GM12891 (cell line): ENCODE data around the gene ARL1.

Experiments
- PAX5 ChIP-seq: IDR thresholded peaks from 2 replicates; pipeline ENCODE4 v1.6.1; 2011; ENCODE audit warnings: low read length, moderate library complexity, mild to moderate bottlenecking; ENCODE audit not compliant: insufficient read depth, severe bottlenecking
- POLR2A ChIP-seq: IDR thresholded peaks from 2 replicates; pipeline ENCODE4 v1.6.1; 2011; ENCODE audit warnings: low read depth, low read length, control low read depth
- POLR2AphosphoS5 ChIP-seq: IDR thresholded peaks from 2 replicates; pipeline ENCODE4 v1.6.1; 2011; ENCODE audit warnings: low read depth, low read length, control low read depth
- POU2F2 ChIP-seq: IDR thresholded peaks from 2 replicates; pipeline ENCODE4 v1.6.1; 2011; ENCODE audit warnings: low read depth, mild to moderate bottlenecking, control low read depth, low read length, moderate library complexity
- SPI1 ChIP-seq: IDR thresholded peaks from 2 replicates; pipeline ENCODE4 v1.6.1; 2011; ENCODE audit warnings: low read depth, low read length, control low read depth
- TAF1 ChIP-seq: IDR thresholded peaks from 2 replicates; pipeline ENCODE4 v1.6.1; 2011; ENCODE audit warnings: low read depth, low read length, control low read depth

DNA sequence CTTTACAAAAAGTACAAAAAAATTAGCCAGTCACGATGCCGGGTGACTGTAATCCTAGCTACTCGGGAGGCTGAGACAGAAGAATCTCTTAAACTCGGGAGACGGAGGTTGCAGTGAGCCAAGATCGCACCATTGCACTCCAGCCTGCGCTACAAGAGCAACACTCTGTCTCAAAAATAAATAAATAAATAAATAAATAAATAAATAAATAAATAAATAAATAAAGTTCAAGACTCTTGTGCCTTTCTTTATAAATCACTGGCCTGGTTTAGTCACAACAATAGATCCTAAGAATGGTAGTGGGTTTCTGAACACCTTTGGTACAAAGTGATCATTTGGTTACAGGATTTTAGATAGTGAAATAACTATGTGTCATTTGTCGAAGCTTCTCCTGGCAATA, 46.1 kb downstream of the ARL1 start:
- no peak for TF ChIP-seq POLR2A
- TF ChIP-seq SPI1, result no peak
- no peak for TF ChIP-seq TAF1
- TF ChIP-seq POLR2AphosphoS5, result no peak
- TF ChIP-seq POU2F2, result no peak
- no peak for TF ChIP-seq PAX5
